ENCODE measurements around the gene OOSP4B. TPM values are rescaled to one million over a fixed set of nuclear protein-coding genes. Genes with fewer than 3 reads are reported as not detected.

Gene OOSP4B
- total and polyA plus RNA-seq, 2 of the 8 experiments (the other 6 are each of a cell fraction or from before 2014, with no cell fraction given): not detected

- Histone ChIP-seq H3K23me2 (ENCODE audit: low read depth, low read length) (no peaks in the 10 kb centered on the region), H4K91ac (replicated peaks; ENCODE audit: insufficient read length, low read length) (no peak overlapping the region), H3K23ac (ENCODE audit: insufficient read length) (no peak overlapping the region), H2BK15ac (ENCODE audit: low read length) (no peak overlapping the region), H3K9ac (replicated peaks in 1 of 4; ENCODE audit: extremely low read depth in 1 of 4, low read depth in 3 of 4, low read length in 3 of 4) (no peak overlapping the region), H3K14ac (ENCODE audit: insufficient read length) (no peak overlapping the region), H4K5ac (ENCODE audit: insufficient read length, low read depth, low read length) (no peak overlapping the region), H3K4ac (replicated peaks; ENCODE audit: insufficient read length, low read depth, low read length) (no peak overlapping the region), H3K4me3 (ENCODE audit: extremely low read depth in 1 of 4, insufficient read depth in 2 of 4, low read depth in 3 of 4, low read length in 4 of 4) (no peak overlapping the region), H3K79me1 (ENCODE audit: low read depth, low read length) (no peaks in the 10 kb centered on the region), H2BK120ac (replicated peaks; ENCODE audit: low read depth, low read length) (no peak overlapping the region), H2BK12ac (ENCODE audit: low read depth, low read length) (no peak overlapping the region), H3K4me1 (replicated peaks in 1 of 4; ENCODE audit: control insufficient read depth in 3 of 4, insufficient read depth in 4 of 4, low read length in 3 of 4) (no peaks in the 10 kb centered on the region), H3K27ac (ENCODE audit: low read depth, low read length) (no peak overlapping the region), H2BK20ac (ENCODE audit: low read length) (no peak overlapping the region), H2AFZ (ENCODE audit: low read length) (no peak overlapping the region), H3K18ac (ENCODE audit: extremely low read depth, low read length) (no peak overlapping the region), H2AK5ac (ENCODE audit: low read depth, low read length) (no peak overlapping the region), H4K8ac (ENCODE audit: extremely low read depth, insufficient read depth, low read length) (no peak overlapping the region), H3K27me3 (replicated peaks in 1 of 4; ENCODE audit: control insufficient read depth in 3 of 4, extremely low read depth in 1 of 4, insufficient read depth in 3 of 4, low read length in 3 of 4) (no peaks in the 10 kb centered on the region), H3K4me2 (ENCODE audit: insufficient read depth in 1 of 2, low read depth in 2 of 2, low read length in 2 of 2) (no peak overlapping the region), H3K79me2 (ENCODE audit: control insufficient read depth in 1 of 2, insufficient read depth in 2 of 2, low read length in 2 of 2) (no peaks in the 10 kb centered on the region), H2BK5ac (ENCODE audit: low read depth, low read length) (no peak overlapping the region), H3K56ac (replicated peaks; ENCODE audit: insufficient read length, low read depth, low read length) (no peak overlapping the region), H3K36me3 (ENCODE audit: control insufficient read depth in 2 of 4, insufficient read depth in 4 of 4, low read length in 3 of 4) (no peaks in the 10 kb centered on the region), H4K20me1 (replicated peaks in 1 of 2; ENCODE audit: control insufficient read depth in 1 of 2, insufficient read depth in 2 of 2, low read length in 2 of 2) (no peaks in the 10 kb centered on the region), H3K9me3 (ENCODE audit: insufficient read depth in 2 of 2, low read depth in 1 of 2, low read length in 1 of 2) (no peaks in the 10 kb centered on the region; a peak in 1 of 4 replicates)
- ChIA-PET POLR2A (ENCODE audit: partially characterized antibody) (no interaction called here), CTCF (ENCODE audit: partially characterized antibody) (no interaction called here)
- WGBS, 2 experiments (ENCODE audit: extremely low coverage in 1 of 2, insufficient coverage in 1 of 2, insufficient read length in 1 of 2, insufficient replicate concordance in 2 of 2, low coverage in 1 of 2, low lambda C conversion rate in 2 of 2, missing lambda C conversion rate in 1 of 2): 93% methylated on average over 1 of the region's 1 CpG; no CpG with 5 or more reads in 1 of the 2 experiments
- DNase-seq (ENCODE audit: low read depth in 1 of 2, low spot score in 2 of 2) (no peak), FAIRE-seq (no peak)
- TF ChIP-seq JUND (IDR thresholded peaks at IDR 0.05; ENCODE audit: low read length) (no peak), EGR1 (IDR thresholded peaks at IDR 0.05; ENCODE audit: borderline replicate concordance, low read depth, low read length) (no peak), CTBP2 (IDR thresholded peaks at IDR 0.05; ENCODE audit: borderline replicate concordance, insufficient read depth, insufficient read length, low read length) (no peak), POLR2A (IDR thresholded peaks at IDR 0.05; ENCODE audit: control extremely low read depth in 1 of 2, low read depth in 2 of 2, low read length in 2 of 2) (no peak), BCL11A (IDR thresholded peaks at IDR 0.05; ENCODE audit: low read depth in 2 of 2, low read length in 2 of 2) (no peak), KDM5A (IDR thresholded peaks at IDR 0.05; ENCODE audit: low read length) (no peak), SIRT6 (IDR thresholded peaks at IDR 0.05; ENCODE audit: low read length) (no peak), RFX5 (IDR thresholded peaks at IDR 0.05; ENCODE audit: borderline replicate concordance, low read depth, low read length) (no peak), USF2 (IDR thresholded peaks at IDR 0.05; ENCODE audit: low read length) (no peak), HDAC6 (IDR thresholded peaks at IDR 0.05; ENCODE audit: low read depth, low read length) (no peak), CHD1 (IDR thresholded peaks at IDR 0.05; ENCODE audit: low read depth, low read length) (no peak), SRF (IDR thresholded peaks at IDR 0.05; ENCODE audit: low read depth, low read length) (no peak)
Measured at GRCh38 chr11:60064111-60064510, 47.1 kb downstream of the OOSP4B start.

All from H1 (cell line).